K562 (cell line): ENCODE data around the gene FIGLA. TPM values are rescaled to one million over a fixed set of nuclear protein-coding genes. Genes with fewer than 3 reads are reported as not detected.

Experiments used
- ATAC-seq: fragments of 200-7000 bp; cut with Tn5 transposase; 3 replicates; pipeline ENCODE4 v1.9.1; 2020; ENCODE audit warnings: moderate library complexity
- BruUV-seq: library from RNA; stranded (reverse); fragments of 400-500 nt; replicated peaks from 2 replicates; lab custom pipeline; 2021; lab: Mats Ljungman, UMichigan
- CTCF ChIA-PET: fragments of 300-600 bp; formaldehyde crosslinking; extraction: SDS; loops from one replicate; lab custom pipeline; 2021; ENCODE audit warnings: low intra/inter-chr PET ratio; lab: Yijun Ruan, JAX
- POLR2A ChIA-PET: fragments of 300-600, 350-650 bp; sonication (Branson Sonifier 250); formaldehyde crosslinking; extraction: SDS; loops from one replicate; lab custom pipeline; 2021; ENCODE audit warnings: antibody characterized with exemption, inconsistent platforms; lab: Yijun Ruan, JAX
- DNase-seq, 4 experiments: peaks; one replicate each; pipeline versions ENCODE4 v3.0.0 to v3.0.0-alpha.2; 2011 to 2018; ENCODE audit warnings: low spot score in 3 of 4, mixed read lengths in 3 of 4; ENCODE audit errors: extremely low read depth in 1 of 4
- FAIRE-seq: peaks from 2 replicates; lab custom pipeline; 2011; peaks lifted over from hg19 to GRCh38; lab: Jason Lieb, UNC
- H2AFZ ChIP-seq: 2 replicates; pipeline ENCODE4 v1.6.0; 2011; ENCODE audit warnings: low read depth, low read length, control low read depth, inconsistent platforms
- H3K27ac ChIP-seq: fragments of 200-600 bp; 3 replicates; pipeline ENCODE4 v1.8.0; 2011; ENCODE audit warnings: low read depth, mild to moderate bottlenecking, control low read depth, inconsistent platforms, low read length, moderate library complexity, mixed read lengths; ENCODE audit errors: extremely low read depth
- H3K27me3 ChIP-seq, 2 experiments: fragments of 300-600 bp in 1 of 2; 2 replicates in 1 of 2; 3 replicates in 1 of 2; pipeline versions ENCODE4 v1.6.0 to v1.8.0; 2011; ENCODE audit warnings: inconsistent platforms in 2 of 2, low read length in 2 of 2, mild to moderate bottlenecking in 1 of 2, mixed read lengths in 1 of 2, moderate library complexity in 1 of 2; ENCODE audit not compliant: control insufficient read depth in 2 of 2, insufficient read depth in 2 of 2
- H3K36me3 ChIP-seq: fragments of 300-600 bp; 3 replicates; pipeline ENCODE4 v1.8.0; 2011; ENCODE audit warnings: mild to moderate bottlenecking, low read length, inconsistent platforms; ENCODE audit not compliant: control insufficient read depth, insufficient read depth
- H3K4me1 ChIP-seq, 2 experiments: fragments of 200-600 bp in 1 of 2; replicated peaks in 1 of 2; 2 replicates in 1 of 2; 3 replicates in 1 of 2; pipeline versions ENCODE4 v1.5.1 to v1.8.0; 2011; ENCODE audit warnings: inconsistent platforms in 2 of 2, low read length in 2 of 2, mild to moderate bottlenecking in 1 of 2, mixed read lengths in 1 of 2, moderate library complexity in 1 of 2; ENCODE audit not compliant: control insufficient read depth in 2 of 2, insufficient read depth in 2 of 2
- H3K4me2 ChIP-seq: 2 replicates; pipeline ENCODE4 v1.6.1; 2011; ENCODE audit warnings: low read length, control low read depth, inconsistent platforms, mixed read lengths; ENCODE audit not compliant: insufficient read depth
- H3K4me3 ChIP-seq: fragments of 200-600 bp; sonication (generic), shearing (Covaris generic); 2 replicates; pipeline ENCODE4 v1.5.1; 2016; ENCODE audit warnings: control low read depth, inconsistent platforms
- H3K79me2 ChIP-seq: fragments of 200-600 bp; 3 replicates; pipeline ENCODE4 v1.8.0; 2011; ENCODE audit warnings: low read length, inconsistent platforms; ENCODE audit not compliant: control insufficient read depth, insufficient read depth
- H3K9ac ChIP-seq, 2 experiments: 2 replicates each; pipeline versions ENCODE4 v1.6.0 to v1.6.1; 2011; ENCODE audit warnings: low read depth in 2 of 2, low read length in 2 of 2, control low read depth in 1 of 2, inconsistent platforms in 1 of 2, mild to moderate bottlenecking in 1 of 2, mixed read lengths in 1 of 2; ENCODE audit not compliant: insufficient read depth in 1 of 2
- H3K9me1 ChIP-seq: one replicate; pipeline ENCODE4 v1.6.0; 2011; ENCODE audit warnings: inconsistent platforms, mild to moderate bottlenecking, low read length, moderate library complexity; ENCODE audit not compliant: control insufficient read depth, insufficient read depth
- H3K9me3 ChIP-seq: replicated peaks from 2 replicates; pipeline ENCODE4 v1.5.1; 2011; ENCODE audit warnings: low read depth, low read length, inconsistent platforms; ENCODE audit not compliant: control insufficient read depth, insufficient read depth
- H4K20me1 ChIP-seq: replicated peaks from 2 replicates; pipeline ENCODE4 v1.6.1; 2011; ENCODE audit warnings: low read length, inconsistent platforms, mixed read lengths; ENCODE audit not compliant: control insufficient read depth, insufficient read depth
- ATF3 ChIP-seq, 2 experiments: fragments of 450-650 bp in 1 of 2; sonication (generic) in 1 of 2; formaldehyde crosslinking in 1 of 2; IDR thresholded peaks in 1 of 2; conservative IDR thresholded peaks in 1 of 2; 2 replicates each; pipeline versions ENCODE4 v1.6.1 to v1.8.1; 2016 to 2023; ENCODE audit warnings: mild to moderate bottlenecking in 2 of 2, moderate library complexity in 2 of 2, inconsistent platforms in 1 of 2, missing genetic modification reagents in 1 of 2
- MAZ ChIP-seq, 2 experiments: fragments of 450-650 bp in 1 of 2; sonication (generic) in 1 of 2; formaldehyde crosslinking; IDR thresholded peaks in 1 of 2; conservative IDR thresholded peaks in 1 of 2; 2 replicates each; pipeline versions ENCODE4 v1.4.0 to v1.5.0; 2020; ENCODE audit warnings: mild to moderate bottlenecking in 1 of 2, missing genetic modification reagents in 1 of 2
- MEIS2 ChIP-seq: fragments of 450-650 bp; IDR thresholded peaks from 2 replicates; pipeline ENCODE4 v1.6.1; 2014; ENCODE audit warnings: mild to moderate bottlenecking; ENCODE audit not compliant: partially characterized antibody
- NFIC ChIP-seq: fragments of 450-650 bp; IDR thresholded peaks from 2 replicates; pipeline ENCODE4 v1.6.1; 2017; ENCODE audit warnings: mild to moderate bottlenecking, inconsistent platforms
- PCBP2 ChIP-seq: fragments of 200-400 bp; formaldehyde crosslinking; IDR thresholded peaks from 2 replicates; pipeline ENCODE4 v1.6.1; 2018; ENCODE audit warnings: low read length, low read depth, mild to moderate bottlenecking, moderate library complexity; ENCODE audit not compliant: poor library complexity, severe bottlenecking
- XRCC3 ChIP-seq: fragments of 450-650 bp; IDR thresholded peaks from 2 replicates; pipeline ENCODE4 v1.6.1; 2017; ENCODE audit warnings: mild to moderate bottlenecking, moderate library complexity
- XRCC5 ChIP-seq: fragments of 200-400 bp; formaldehyde crosslinking; IDR thresholded peaks from 2 replicates; pipeline ENCODE4 v1.6.1; 2017; ENCODE audit warnings: low read depth, mild to moderate bottlenecking, low read length
- ZBTB11 ChIP-seq, 3 experiments: fragments of 200-800 bp in 1 of 3; fragments of 250-450 bp in 1 of 3; fragments of 450-650 bp in 1 of 3; sonication (Bioruptor Pico) in 1 of 3; sonication (Bioruptor generic) in 1 of 3; formaldehyde crosslinking in 1 of 3; IDR thresholded peaks; 2 replicates each; pipeline versions ENCODE4 v1.6.1 to v1.8.0; 2016 to 2022; ENCODE audit warnings: mild to moderate bottlenecking in 2 of 3, missing genetic modification characterization in 2 of 3, missing compliant biosample characterization in 1 of 3, moderate library complexity in 1 of 3
- ZEB2 ChIP-seq: fragments of 450-650 bp; IDR thresholded peaks from 2 replicates; pipeline ENCODE4 v1.6.1; 2016
- ZNF263 ChIP-seq: sonication (generic); formaldehyde crosslinking; IDR thresholded peaks from 2 replicates; pipeline ENCODE4 v1.8.0; 2022; ENCODE audit warnings: mild to moderate bottlenecking, missing genetic modification reagents, borderline replicate concordance
- ZNF280A ChIP-seq: fragments of 450-650 bp; IDR thresholded peaks from 2 replicates; pipeline ENCODE4 v1.6.1; 2018; ENCODE audit warnings: mild to moderate bottlenecking, low read depth; ENCODE audit not compliant: partially characterized antibody
- ZNF311 ChIP-seq: fragments of 250-450 bp; sonication (Bioruptor Pico); IDR thresholded peaks from 2 replicates; pipeline ENCODE4 v1.4.0; 2020; ENCODE audit warnings: mild to moderate bottlenecking, moderate library complexity
- ZNF780A ChIP-seq: fragments of 250-450 bp; sonication (Bioruptor Pico); IDR thresholded peaks from 2 replicates; pipeline ENCODE4 v1.5.0; 2021; ENCODE audit warnings: mild to moderate bottlenecking
- ZSCAN29 ChIP-seq: fragments of 450-650 bp; IDR thresholded peaks from 2 replicates; pipeline ENCODE4 v1.6.1; 2017
- WGBS: fragments of 100-300 bp; shearing (Covaris generic); methylation state at CpG from one replicate; pipeline ENCODE4 v1.1.6; 2016; ENCODE audit warnings: low coverage, mixed read lengths; ENCODE audit not compliant: insufficient coverage; ENCODE audit errors: missing lambda C conversion rate; 5-methylcytosine and 5-hydroxymethylcytosine counted together
- in situ Hi-C: fragments of 300-500 bp; cut with MboI; formaldehyde crosslinking; loops from 4 replicates; pipeline ENCODE4 v1.15.0; 2018; ENCODE audit warnings: inconsistent platforms, mixed read lengths
- intact Hi-C: fragments of 100-400 bp; cut with micrococcal nuclease; formaldehyde crosslinking; loops from 2 replicates; pipeline ENCODE4 v1.14.2; 2022
- polyA plus RNA-seq, 8 experiments: library from polyadenylated mRNA; depleted of rRNA in 4 of 8; stranded (reverse) in 5 of 8; unstranded in 3 of 8; fragments of >200 nt; fragmentation: Nextera tagmentation in 2 of 8; fragmentation: Illumina TruSeq in 1 of 8; extraction: Ambion mirVana in 2 of 8; extraction: Trizol in 1 of 8; gene quantifications; 2 replicates each; pipeline versions ENCODE4 v1.2.1 to v1.2.3, GENCODE V29; 2011 to 2014; ENCODE audit warnings: inconsistent platforms in 1 of 8, missing spikeins in 1 of 8
- total RNA-seq, 7 experiments: library from RNA; depleted of rRNA in 6 of 7; stranded (reverse); fragments of >200 nt in 6 of 7; fragmentation: Illumina TruSeq in 2 of 7; extraction: Trizol in 2 of 7; gene quantifications; 2 replicates each; pipeline versions ENCODE4 v1.2.1 to v1.2.3, GENCODE V29; 2011 to 2021; ENCODE audit warnings: low replicate concordance in 1 of 7

The FIGLA gene
- total and polyA plus RNA-seq, 9 of the 15 experiments (the other 6 are each of a cell fraction or from before 2014, with no cell fraction given), result not detected

- no peak for TF ChIP-seq ZNF280A
- no peak for TF ChIP-seq ZSCAN29
- no peak for TF ChIP-seq NFIC
- no peak for TF ChIP-seq PCBP2
- no peak for TF ChIP-seq ATF3 (IDR thresholded peaks at IDR 0.05)
- no peak for TF ChIP-seq ATF3 (CRISPR knock-in tag; conservative IDR thresholded peaks at IDR 0.05)
Observed at GRCh38 chr2:70732766-70733645, 57.4 kb downstream of the FIGLA start (continued).

- WGBS, result 64% methylated on average over 2 of the region's 2 CpGs
- no peak overlapping the region for H3K4me3 ChIP-seq
- DNase-seq (no peak), FAIRE-seq (no peak), ATAC-seq (no peak)
- ChIA-PET CTCF (no interaction called here), POLR2A (no interaction called here)
- no peak overlapping the region for H3K9ac ChIP-seq
- peaks cover 3 to 12% of the 10 kb centered on the region in 2 experiments; a peak in 3 of 5 replicates for H3K4me1 ChIP-seq
- in situ Hi-C loops, result no loop called here
- H3K9me3 ChIP-seq, result no peaks in the 10 kb centered on the region
- H3K36me3 ChIP-seq, result no peaks in the 10 kb centered on the region
- no peak overlapping the region for H3K4me2 ChIP-seq
- H3K27ac ChIP-seq, result no peak overlapping the region
- intact Hi-C loops, result no loop called here
- no TSS peak for BruUV-seq
- H3K27me3 ChIP-seq, result no peaks in the 10 kb centered on the region
- H3K9me1 ChIP-seq, result no peaks in the 10 kb centered on the region
- no peaks in the 10 kb centered on the region for H4K20me1 ChIP-seq
- H2AFZ ChIP-seq, result no peak overlapping the region
- 0 out of 3 replicates have a peak, but pooled peaks cover 4% of the 10 kb centered on the region for H3K79me2 ChIP-seq
- no peak for TF ChIP-seq ZNF780A (CRISPR knock-in tag)
- TF ChIP-seq MAZ (CRISPR knock-in tag; conservative IDR thresholded peaks at IDR 0.05 in 1 of 2, IDR thresholded peaks at IDR 0.05 in 1 of 2), result no peak
- no peak for TF ChIP-seq MEIS2
- no peak for TF ChIP-seq ZNF263
- TF ChIP-seq ZBTB11 (CRISPR knock-in tag; IDR thresholded peaks at IDR 0.05), result no peak
- TF ChIP-seq ZNF311 (CRISPR knock-in tag), result no peak
- no peak for TF ChIP-seq XRCC3
- TF ChIP-seq XRCC5, result no peak
- TF ChIP-seq ZEB2, result no peak
Observed at GRCh38 chr2:70730730-70731129, 59.7 kb downstream of the FIGLA start.
